ENCODE measurements around the gene PRSS33. TPM values are rescaled to one million over a fixed set of nuclear protein-coding genes. Genes with fewer than 3 reads are reported as not detected.

The PRSS33 gene
- polyA plus RNA-seq, 1 of the 3 experiments (the other 2 are of a cell fraction) = not detected

DNA sequence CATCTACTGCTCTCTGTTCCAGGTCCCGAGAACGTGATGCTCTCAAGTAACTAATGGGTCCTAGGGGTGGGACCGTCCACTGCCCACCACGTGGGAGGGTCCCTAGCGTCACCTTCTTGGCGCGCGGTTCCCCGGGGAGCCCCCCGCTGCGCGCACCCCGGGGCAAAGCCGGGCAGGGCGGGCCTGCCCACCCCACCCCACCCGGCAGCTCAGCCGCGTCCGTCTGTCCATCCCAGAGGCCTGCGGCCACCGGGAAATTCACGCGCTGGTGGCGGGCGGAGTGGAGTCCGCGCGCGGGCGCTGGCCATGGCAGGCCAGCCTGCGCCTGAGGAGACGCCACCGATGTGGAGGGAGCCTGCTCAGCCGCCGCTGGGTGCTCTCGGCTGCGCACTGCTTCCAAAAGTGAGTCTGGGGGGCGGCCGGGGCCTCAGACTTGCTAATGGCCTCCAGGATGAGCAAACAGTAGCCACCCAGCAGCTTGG, 11.4 kb upstream of the PRSS33 start:
- Histone ChIP-seq H4K20me1 (ENCODE audit: insufficient read depth) (no peaks in the 10 kb centered on the region), H3K4me1 (ENCODE audit: control insufficient read depth in 1 of 2, insufficient read depth in 2 of 2, low read depth in 1 of 2, low read length in 1 of 2) (peaks cover 0 to 7% of the 10 kb centered on the region in 2 experiments; a peak in 1 of 4 replicates), H3K36me3 (replicated peaks in 1 of 2; ENCODE audit: control insufficient read depth in 1 of 2, insufficient read depth in 2 of 2, low read length in 1 of 2) (no peaks in the 10 kb centered on the region), H3K4me2 (no peak overlapping the region), H3K27me3 (ENCODE audit: insufficient read depth) (no peaks in the 10 kb centered on the region), H3K79me2 (ENCODE audit: insufficient read depth) (no peaks in the 10 kb centered on the region), H2AFZ (ENCODE audit: low read depth) (no peak overlapping the region), H3K27ac (ENCODE audit: low read depth in 2 of 2, low read length in 1 of 2) (peak overlapping the region in 1 of 2 experiments; percentile 79; a peak in 2 of 4 replicates), H3K9ac (no peak overlapping the region), H3F3A (replicated peaks; ENCODE audit: insufficient read depth) (no peaks in the 10 kb centered on the region), H3K9me3 (no peaks in the 10 kb centered on the region), H3K9me2 (no peaks in the 10 kb centered on the region), H3K4me3 (ENCODE audit: low read depth in 2 of 2, low read length in 1 of 2) (no peak overlapping the region)
- 97% methylated on average over 18 of the region's 39 CpGs for WGBS (ENCODE audit: low lambda C conversion rate)
- CTCF ChIA-PET = interaction anchor here (1.1 to 1.7 kb wide), 4 partner anchors 8 to 40 kb away, joined by 3 to 5 read pairs (median 4); partner anchors contain the start of gene PRSS33
- POLR2A ChIA-PET = no interaction called here
- no peak for DNase-seq
- TF ChIP-seq JUND (IDR thresholded peaks at IDR 0.05) (no peak), NFIC (IDR thresholded peaks at IDR 0.05; ENCODE audit: borderline replicate concordance) (no peak), RFX5 (IDR thresholded peaks at IDR 0.05; ENCODE audit: low read length) (no peak), EP300 (IDR thresholded peaks at IDR 0.05; ENCODE audit: borderline replicate concordance in 1 of 2, low read depth in 1 of 2, low read length in 1 of 2) (no peak), ELF1 (IDR thresholded peaks at IDR 0.05) (no peak), GABPA (IDR thresholded peaks at IDR 0.05; ENCODE audit: low read depth) (no peak), FOXM1 (IDR thresholded peaks at IDR 0.05; ENCODE audit: low read depth) (no peak), SMC3 (IDR thresholded peaks at IDR 0.05; ENCODE audit: low read depth, low read length) (no peak), GATA2 (CRISPR knock-in tag; IDR thresholded peaks at IDR 0.05) (no peak), RCOR1 (IDR thresholded peaks at IDR 0.05; ENCODE audit: low read length) (no peak)
- TF ChIP-seq, protein P1, sequence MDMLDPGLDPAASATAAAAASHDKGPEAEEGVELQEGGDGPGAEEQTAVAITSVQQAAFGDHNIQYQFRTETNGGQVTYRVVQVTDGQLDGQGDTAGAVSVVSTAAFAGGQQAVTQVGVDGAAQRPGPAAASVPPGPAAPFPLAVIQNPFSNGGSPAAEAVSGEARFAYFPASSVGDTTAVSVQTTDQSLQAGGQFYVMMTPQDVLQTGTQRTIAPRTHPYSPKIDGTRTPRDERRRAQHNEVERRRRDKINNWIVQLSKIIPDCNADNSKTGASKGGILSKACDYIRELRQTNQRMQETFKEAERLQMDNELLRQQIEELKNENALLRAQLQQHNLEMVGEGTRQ (IDR thresholded peaks at IDR 0.05; ENCODE audit: borderline replicate concordance, low read depth, low read length) = no peak
- TF ChIP-seq, protein P2, sequence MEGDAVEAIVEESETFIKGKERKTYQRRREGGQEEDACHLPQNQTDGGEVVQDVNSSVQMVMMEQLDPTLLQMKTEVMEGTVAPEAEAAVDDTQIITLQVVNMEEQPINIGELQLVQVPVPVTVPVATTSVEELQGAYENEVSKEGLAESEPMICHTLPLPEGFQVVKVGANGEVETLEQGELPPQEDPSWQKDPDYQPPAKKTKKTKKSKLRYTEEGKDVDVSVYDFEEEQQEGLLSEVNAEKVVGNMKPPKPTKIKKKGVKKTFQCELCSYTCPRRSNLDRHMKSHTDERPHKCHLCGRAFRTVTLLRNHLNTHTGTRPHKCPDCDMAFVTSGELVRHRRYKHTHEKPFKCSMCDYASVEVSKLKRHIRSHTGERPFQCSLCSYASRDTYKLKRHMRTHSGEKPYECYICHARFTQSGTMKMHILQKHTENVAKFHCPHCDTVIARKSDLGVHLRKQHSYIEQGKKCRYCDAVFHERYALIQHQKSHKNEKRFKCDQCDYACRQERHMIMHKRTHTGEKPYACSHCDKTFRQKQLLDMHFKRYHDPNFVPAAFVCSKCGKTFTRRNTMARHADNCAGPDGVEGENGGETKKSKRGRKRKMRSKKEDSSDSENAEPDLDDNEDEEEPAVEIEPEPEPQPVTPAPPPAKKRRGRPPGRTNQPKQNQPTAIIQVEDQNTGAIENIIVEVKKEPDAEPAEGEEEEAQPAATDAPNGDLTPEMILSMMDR (IDR thresholded peaks at IDR 0.05) = no peak
- TF ChIP-seq, protein P3, sequence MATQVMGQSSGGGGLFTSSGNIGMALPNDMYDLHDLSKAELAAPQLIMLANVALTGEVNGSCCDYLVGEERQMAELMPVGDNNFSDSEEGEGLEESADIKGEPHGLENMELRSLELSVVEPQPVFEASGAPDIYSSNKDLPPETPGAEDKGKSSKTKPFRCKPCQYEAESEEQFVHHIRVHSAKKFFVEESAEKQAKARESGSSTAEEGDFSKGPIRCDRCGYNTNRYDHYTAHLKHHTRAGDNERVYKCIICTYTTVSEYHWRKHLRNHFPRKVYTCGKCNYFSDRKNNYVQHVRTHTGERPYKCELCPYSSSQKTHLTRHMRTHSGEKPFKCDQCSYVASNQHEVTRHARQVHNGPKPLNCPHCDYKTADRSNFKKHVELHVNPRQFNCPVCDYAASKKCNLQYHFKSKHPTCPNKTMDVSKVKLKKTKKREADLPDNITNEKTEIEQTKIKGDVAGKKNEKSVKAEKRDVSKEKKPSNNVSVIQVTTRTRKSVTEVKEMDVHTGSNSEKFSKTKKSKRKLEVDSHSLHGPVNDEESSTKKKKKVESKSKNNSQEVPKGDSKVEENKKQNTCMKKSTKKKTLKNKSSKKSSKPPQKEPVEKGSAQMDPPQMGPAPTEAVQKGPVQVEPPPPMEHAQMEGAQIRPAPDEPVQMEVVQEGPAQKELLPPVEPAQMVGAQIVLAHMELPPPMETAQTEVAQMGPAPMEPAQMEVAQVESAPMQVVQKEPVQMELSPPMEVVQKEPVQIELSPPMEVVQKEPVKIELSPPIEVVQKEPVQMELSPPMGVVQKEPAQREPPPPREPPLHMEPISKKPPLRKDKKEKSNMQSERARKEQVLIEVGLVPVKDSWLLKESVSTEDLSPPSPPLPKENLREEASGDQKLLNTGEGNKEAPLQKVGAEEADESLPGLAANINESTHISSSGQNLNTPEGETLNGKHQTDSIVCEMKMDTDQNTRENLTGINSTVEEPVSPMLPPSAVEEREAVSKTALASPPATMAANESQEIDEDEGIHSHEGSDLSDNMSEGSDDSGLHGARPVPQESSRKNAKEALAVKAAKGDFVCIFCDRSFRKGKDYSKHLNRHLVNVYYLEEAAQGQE (IDR thresholded peaks at IDR 0.05; ENCODE audit: low read depth, low read length) = no peak

Measured in SK-N-SH (cell line).